Measurements from ENCODE around the gene AGT. TPM values are rescaled to one million over a fixed set of nuclear protein-coding genes. Genes with fewer than 3 reads are reported as not detected.

AGT gene
- total and polyA plus RNA-seq, 2 experiments from 2014 or later: 0.11 TPM; not detected in 1

DNA sequence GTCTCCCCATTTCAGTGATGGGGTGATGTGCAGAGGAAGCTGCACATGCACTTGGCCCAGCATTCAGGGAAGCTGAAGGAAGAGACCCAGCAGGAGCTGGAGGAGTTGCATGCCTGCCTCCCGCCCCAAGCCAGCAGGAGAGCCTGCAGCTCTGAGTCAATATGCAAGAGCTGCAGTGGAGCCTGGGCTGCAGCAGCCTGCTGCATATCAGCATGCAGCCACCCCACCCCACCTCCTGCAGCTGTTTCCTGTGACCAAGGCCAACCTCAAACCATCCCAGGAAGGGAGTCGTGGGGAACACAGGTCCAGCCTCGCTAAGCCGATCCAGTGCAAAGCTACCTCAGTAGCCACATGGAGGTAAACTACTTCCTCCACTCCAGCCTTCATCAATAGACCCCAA is 18.9 kb downstream of the AGT start:
- H3K36me3 Mint-ChIP-seq (ENCODE audit: low read depth): peaks cover 32% of the 10 kb centered on the region
- Histone ChIP-seq H3K4me1 (ENCODE audit: insufficient read depth) (no peaks in the 10 kb centered on the region), H3K79me2 (replicated peaks; ENCODE audit: insufficient read depth) (no peaks in the 10 kb centered on the region), H3K9me2 (ENCODE audit: insufficient read depth) (no peaks in the 10 kb centered on the region), H2AFZ (no peak overlapping the region), H3K4me2 (no peak overlapping the region), H3K36me3 (ENCODE audit: insufficient read depth) (peaks cover 23% of the 10 kb centered on the region), H4K20me1 (replicated peaks; ENCODE audit: insufficient read depth) (no peaks in the 10 kb centered on the region; the same call in 1 of the 2 replicates), H3K27me3 (ENCODE audit: insufficient read depth) (no peaks in the 10 kb centered on the region), H3K4me3 (no peak overlapping the region), H3F3A (replicated peaks; ENCODE audit: low read depth) (no peaks in the 10 kb centered on the region), H3K27ac (ENCODE audit: low read depth) (no peak overlapping the region)
- H3K4me3 Mint-ChIP-seq: no peak overlapping the region
- TF ChIP-seq EZH2phosphoT487 (IDR thresholded peaks at IDR 0.05; ENCODE audit: unreplicated experiment) (no peak), NANOG (IDR thresholded peaks at IDR 0.05; ENCODE audit: borderline replicate concordance) (no peak), STAT1 (IDR thresholded peaks at IDR 0.05; ENCODE audit: unreplicated experiment) (no peak), POLR2AphosphoS5 (IDR thresholded peaks at IDR 0.05; ENCODE audit: low read depth) (no peak), EZH2 (IDR thresholded peaks at IDR 0.05; ENCODE audit: low read depth, unreplicated experiment) (no peak)
- TF ChIP-seq, protein P1, sequence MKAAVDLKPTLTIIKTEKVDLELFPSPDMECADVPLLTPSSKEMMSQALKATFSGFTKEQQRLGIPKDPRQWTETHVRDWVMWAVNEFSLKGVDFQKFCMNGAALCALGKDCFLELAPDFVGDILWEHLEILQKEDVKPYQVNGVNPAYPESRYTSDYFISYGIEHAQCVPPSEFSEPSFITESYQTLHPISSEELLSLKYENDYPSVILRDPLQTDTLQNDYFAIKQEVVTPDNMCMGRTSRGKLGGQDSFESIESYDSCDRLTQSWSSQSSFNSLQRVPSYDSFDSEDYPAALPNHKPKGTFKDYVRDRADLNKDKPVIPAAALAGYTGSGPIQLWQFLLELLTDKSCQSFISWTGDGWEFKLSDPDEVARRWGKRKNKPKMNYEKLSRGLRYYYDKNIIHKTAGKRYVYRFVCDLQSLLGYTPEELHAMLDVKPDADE (IDR thresholded peaks at IDR 0.05): no peak
- TF ChIP-seq, protein P2, sequence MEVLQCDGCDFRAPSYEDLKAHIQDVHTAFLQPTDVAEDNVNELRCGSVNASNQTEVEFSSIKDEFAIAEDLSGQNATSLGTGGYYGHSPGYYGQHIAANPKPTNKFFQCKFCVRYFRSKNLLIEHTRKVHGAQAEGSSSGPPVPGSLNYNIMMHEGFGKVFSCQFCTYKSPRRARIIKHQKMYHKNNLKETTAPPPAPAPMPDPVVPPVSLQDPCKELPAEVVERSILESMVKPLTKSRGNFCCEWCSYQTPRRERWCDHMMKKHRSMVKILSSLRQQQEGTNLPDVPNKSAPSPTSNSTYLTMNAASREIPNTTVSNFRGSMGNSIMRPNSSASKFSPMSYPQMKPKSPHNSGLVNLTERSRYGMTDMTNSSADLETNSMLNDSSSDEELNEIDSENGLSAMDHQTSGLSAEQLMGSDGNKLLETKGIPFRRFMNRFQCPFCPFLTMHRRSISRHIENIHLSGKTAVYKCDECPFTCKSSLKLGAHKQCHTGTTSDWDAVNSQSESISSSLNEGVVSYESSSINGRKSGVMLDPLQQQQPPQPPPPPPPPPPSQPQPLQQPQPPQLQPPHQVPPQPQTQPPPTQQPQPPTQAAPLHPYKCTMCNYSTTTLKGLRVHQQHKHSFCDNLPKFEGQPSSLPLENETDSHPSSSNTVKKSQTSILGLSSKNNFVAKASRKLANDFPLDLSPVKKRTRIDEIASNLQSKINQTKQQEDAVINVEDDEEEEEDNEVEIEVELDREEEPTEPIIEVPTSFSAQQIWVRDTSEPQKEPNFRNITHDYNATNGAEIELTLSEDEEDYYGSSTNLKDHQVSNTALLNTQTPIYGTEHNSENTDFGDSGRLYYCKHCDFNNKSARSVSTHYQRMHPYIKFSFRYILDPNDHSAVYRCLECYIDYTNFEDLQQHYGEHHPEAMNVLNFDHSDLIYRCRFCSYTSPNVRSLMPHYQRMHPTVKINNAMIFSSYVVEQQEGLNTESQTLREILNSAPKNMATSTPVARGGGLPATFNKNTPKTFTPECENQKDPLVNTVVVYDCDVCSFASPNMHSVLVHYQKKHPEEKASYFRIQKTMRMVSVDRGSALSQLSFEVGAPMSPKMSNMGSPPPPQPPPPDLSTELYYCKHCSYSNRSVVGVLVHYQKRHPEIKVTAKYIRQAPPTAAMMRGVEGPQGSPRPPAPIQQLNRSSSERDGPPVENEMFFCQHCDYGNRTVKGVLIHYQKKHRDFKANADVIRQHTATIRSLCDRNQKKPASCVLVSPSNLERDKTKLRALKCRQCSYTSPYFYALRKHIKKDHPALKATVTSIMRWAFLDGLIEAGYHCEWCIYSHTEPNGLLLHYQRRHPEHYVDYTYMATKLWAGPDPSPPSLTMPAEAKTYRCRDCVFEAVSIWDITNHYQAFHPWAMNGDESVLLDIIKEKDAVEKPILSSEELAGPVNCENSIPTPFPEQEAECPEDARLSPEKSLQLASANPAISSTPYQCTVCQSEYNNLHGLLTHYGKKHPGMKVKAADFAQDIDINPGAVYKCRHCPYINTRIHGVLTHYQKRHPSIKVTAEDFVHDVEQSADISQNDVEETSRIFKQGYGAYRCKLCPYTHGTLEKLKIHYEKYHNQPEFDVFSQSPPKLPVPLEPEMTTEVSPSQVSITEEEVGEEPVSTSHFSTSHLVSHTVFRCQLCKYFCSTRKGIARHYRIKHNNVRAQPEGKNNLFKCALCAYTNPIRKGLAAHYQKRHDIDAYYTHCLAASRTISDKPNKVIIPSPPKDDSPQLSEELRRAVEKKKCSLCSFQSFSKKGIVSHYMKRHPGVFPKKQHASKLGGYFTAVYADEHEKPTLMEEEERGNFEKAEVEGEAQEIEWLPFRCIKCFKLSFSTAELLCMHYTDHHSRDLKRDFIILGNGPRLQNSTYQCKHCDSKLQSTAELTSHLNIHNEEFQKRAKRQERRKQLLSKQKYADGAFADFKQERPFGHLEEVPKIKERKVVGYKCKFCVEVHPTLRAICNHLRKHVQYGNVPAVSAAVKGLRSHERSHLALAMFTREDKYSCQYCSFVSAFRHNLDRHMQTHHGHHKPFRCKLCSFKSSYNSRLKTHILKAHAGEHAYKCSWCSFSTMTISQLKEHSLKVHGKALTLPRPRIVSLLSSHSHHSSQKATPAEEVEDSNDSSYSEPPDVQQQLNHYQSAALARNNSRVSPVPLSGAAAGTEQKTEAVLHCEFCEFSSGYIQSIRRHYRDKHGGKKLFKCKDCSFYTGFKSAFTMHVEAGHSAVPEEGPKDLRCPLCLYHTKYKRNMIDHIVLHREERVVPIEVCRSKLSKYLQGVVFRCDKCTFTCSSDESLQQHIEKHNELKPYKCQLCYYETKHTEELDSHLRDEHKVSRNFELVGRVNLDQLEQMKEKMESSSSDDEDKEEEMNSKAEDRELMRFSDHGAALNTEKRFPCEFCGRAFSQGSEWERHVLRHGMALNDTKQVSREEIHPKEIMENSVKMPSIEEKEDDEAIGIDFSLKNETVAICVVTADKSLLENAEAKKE (CRISPR knock-in tag; IDR thresholded peaks at IDR 0.05): no peak
- TF ChIP-seq, protein P3, sequence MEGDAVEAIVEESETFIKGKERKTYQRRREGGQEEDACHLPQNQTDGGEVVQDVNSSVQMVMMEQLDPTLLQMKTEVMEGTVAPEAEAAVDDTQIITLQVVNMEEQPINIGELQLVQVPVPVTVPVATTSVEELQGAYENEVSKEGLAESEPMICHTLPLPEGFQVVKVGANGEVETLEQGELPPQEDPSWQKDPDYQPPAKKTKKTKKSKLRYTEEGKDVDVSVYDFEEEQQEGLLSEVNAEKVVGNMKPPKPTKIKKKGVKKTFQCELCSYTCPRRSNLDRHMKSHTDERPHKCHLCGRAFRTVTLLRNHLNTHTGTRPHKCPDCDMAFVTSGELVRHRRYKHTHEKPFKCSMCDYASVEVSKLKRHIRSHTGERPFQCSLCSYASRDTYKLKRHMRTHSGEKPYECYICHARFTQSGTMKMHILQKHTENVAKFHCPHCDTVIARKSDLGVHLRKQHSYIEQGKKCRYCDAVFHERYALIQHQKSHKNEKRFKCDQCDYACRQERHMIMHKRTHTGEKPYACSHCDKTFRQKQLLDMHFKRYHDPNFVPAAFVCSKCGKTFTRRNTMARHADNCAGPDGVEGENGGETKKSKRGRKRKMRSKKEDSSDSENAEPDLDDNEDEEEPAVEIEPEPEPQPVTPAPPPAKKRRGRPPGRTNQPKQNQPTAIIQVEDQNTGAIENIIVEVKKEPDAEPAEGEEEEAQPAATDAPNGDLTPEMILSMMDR (conservative IDR thresholded peaks at IDR 0.05; ENCODE audit: low read depth in 2 of 2): no peak
- ATAC-seq: peak; percentile 14; the same call in 1 of the 3 replicates
- H3K4me1 Mint-ChIP-seq: peaks cover 7% of the 10 kb centered on the region
- H3K27ac Mint-ChIP-seq: no peak overlapping the region
- peaks cover 2% of the 10 kb centered on the region for H3K27me3 Mint-ChIP-seq (ENCODE audit: insufficient read depth, low read depth, poor library complexity)
- DNase-seq (ENCODE audit: low spot score): no peak
- H3K9me3 Mint-ChIP-seq: no peaks in the 10 kb centered on the region
